SK-N-SH treated with all-trans-retinoic acid at 6 μM for 48 hours (cell line): ENCODE results near the gene HAUS8.

ENCODE experiments used
- ARNTL ChIP-seq: fragments of 450-650 bp; formaldehyde crosslinking; IDR thresholded peaks from 2 replicates; pipeline ENCODE4 v1.5.0; 2020; ENCODE audit warnings: low read depth, mild to moderate bottlenecking, moderate library complexity, borderline replicate concordance
- CSDC2 ChIP-seq: fragments of 250-450 bp; sonication (Bioruptor Pico); IDR thresholded peaks from 2 replicates; pipeline ENCODE4 v1.5.0; 2020; ENCODE audit warnings: mild to moderate bottlenecking, moderate library complexity
- ISL1 ChIP-seq: fragments of 250-450 bp; sonication (Bioruptor Pico); IDR thresholded peaks from 2 replicates; pipeline ENCODE4 v2.1.2; 2022; ENCODE audit warnings: mild to moderate bottlenecking, moderate library complexity
- OSR1 ChIP-seq: fragments of 250-450 bp; sonication (Bioruptor Pico); IDR thresholded peaks from 2 replicates; pipeline ENCODE4 v1.8.0; 2022; ENCODE audit warnings: moderate library complexity, mild to moderate bottlenecking, inconsistent platforms
- RARB ChIP-seq: fragments of 250-450 bp; sonication (Bioruptor Pico); IDR thresholded peaks from 2 replicates; pipeline ENCODE4 v1.8.0; 2021; ENCODE audit warnings: mild to moderate bottlenecking, moderate library complexity
- TOX ChIP-seq: fragments of 250-450 bp; sonication (Bioruptor Pico); IDR thresholded peaks from 2 replicates; pipeline ENCODE4 v1.8.0; 2021; ENCODE audit warnings: mild to moderate bottlenecking, moderate library complexity, borderline replicate concordance
- ZC3H10 ChIP-seq: fragments of 250-450 bp; sonication (Bioruptor Pico); IDR thresholded peaks from 2 replicates; pipeline ENCODE4 v1.5.1; 2021; ENCODE audit warnings: mild to moderate bottlenecking, moderate library complexity
- ZFP30 ChIP-seq: fragments of 450-650 bp; formaldehyde crosslinking; IDR thresholded peaks from 2 replicates; pipeline ENCODE4 v1.5.0; 2022; ENCODE audit warnings: mild to moderate bottlenecking, moderate library complexity
- ZNF70 ChIP-seq: fragments of 450-650 bp; formaldehyde crosslinking; IDR thresholded peaks from 2 replicates; pipeline ENCODE4 v1.5.0; 2020; ENCODE audit warnings: mild to moderate bottlenecking, moderate library complexity
- TF ChIP-seq, protein P1 (sequence below): fragments of 250-450 bp; sonication (Bioruptor Pico); IDR thresholded peaks from 2 replicates; pipeline ENCODE4 v1.5.1; 2020; ENCODE audit warnings: low read depth, mild to moderate bottlenecking, moderate library complexity
- TF ChIP-seq, protein P2 (sequence below): fragments of 250-450 bp; sonication (Bioruptor Pico); IDR thresholded peaks from 2 replicates; pipeline ENCODE4 v1.8.0; 2020; ENCODE audit warnings: mild to moderate bottlenecking, moderate library complexity, borderline replicate concordance
- TF ChIP-seq, protein P3 (sequence below): fragments of 250-450 bp; sonication (Bioruptor Pico); IDR thresholded peaks from 2 replicates; pipeline ENCODE4 v1.8.0; 2021; ENCODE audit warnings: low read depth, mild to moderate bottlenecking, moderate library complexity, borderline replicate concordance

DNA sequence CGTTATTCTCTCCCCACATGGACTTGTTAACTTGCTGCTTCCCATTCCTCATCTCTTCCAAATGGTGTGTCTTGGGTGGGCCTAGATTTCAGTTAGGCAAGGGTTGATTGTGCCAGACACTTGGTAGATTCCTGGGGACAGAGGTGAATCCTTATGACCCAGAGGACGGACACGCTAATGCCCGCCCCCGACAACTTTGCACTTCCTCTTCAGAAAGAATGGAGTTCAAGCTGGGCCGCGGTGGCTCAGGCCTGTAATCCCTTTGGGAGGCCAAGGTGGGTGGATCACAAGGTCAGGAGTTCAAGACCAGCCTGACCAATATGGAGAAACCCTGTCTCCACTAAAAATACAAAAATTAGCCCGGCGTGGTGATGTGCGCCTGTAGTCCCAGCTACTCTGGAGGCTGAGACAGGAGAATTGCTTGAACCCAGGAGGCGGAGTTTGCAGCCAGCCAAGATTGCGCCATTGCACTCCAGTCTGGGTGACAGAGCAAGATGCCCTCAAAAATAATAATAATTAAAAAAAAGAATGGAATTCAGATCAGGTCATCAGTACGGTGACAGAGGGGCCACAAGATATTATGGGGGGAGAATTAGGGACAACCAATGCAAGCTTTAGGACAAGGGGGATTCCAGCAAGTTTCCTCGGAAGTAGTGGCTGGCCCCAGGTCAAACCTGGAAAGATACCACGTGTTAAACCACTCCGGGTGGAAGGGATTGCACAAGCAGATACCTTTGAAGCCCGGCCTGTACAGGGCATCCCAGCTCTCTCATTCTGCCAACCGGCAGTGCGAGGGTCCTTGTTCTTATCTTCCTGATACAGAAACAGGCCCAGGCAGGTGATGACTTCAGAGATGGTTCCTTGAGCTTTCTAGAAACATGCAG, 3.0 kb upstream of the HAUS8 start:
- no peak for TF ChIP-seq RARB (CRISPR knock-in tag)
- TF ChIP-seq TOX, result no peak
- TF ChIP-seq, protein P1, sequence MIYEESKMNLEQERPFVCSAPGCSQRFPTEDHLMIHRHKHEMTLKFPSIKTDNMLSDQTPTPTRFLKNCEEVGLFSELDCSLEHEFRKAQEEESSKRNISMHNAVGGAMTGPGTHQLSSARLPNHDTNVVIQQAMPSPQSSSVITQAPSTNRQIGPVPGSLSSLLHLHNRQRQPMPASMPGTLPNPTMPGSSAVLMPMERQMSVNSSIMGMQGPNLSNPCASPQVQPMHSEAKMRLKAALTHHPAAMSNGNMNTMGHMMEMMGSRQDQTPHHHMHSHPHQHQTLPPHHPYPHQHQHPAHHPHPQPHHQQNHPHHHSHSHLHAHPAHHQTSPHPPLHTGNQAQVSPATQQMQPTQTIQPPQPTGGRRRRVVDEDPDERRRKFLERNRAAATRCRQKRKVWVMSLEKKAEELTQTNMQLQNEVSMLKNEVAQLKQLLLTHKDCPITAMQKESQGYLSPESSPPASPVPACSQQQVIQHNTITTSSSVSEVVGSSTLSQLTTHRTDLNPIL (CRISPR knock-in tag), result no peak
- TF ChIP-seq ZFP30 (CRISPR knock-in tag), result no peak
- TF ChIP-seq ISL1, result no peak
- TF ChIP-seq ZNF70 (CRISPR knock-in tag), result no peak
- no peak for TF ChIP-seq ZC3H10
- no peak for TF ChIP-seq ARNTL (CRISPR knock-in tag)
- TF ChIP-seq, protein P2, sequence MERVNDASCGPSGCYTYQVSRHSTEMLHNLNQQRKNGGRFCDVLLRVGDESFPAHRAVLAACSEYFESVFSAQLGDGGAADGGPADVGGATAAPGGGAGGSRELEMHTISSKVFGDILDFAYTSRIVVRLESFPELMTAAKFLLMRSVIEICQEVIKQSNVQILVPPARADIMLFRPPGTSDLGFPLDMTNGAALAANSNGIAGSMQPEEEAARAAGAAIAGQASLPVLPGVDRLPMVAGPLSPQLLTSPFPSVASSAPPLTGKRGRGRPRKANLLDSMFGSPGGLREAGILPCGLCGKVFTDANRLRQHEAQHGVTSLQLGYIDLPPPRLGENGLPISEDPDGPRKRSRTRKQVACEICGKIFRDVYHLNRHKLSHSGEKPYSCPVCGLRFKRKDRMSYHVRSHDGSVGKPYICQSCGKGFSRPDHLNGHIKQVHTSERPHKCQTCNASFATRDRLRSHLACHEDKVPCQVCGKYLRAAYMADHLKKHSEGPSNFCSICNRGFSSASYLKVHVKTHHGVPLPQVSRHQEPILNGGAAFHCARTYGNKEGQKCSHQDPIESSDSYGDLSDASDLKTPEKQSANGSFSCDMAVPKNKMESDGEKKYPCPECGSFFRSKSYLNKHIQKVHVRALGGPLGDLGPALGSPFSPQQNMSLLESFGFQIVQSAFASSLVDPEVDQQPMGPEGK, result no peak
- TF ChIP-seq, protein P3, sequence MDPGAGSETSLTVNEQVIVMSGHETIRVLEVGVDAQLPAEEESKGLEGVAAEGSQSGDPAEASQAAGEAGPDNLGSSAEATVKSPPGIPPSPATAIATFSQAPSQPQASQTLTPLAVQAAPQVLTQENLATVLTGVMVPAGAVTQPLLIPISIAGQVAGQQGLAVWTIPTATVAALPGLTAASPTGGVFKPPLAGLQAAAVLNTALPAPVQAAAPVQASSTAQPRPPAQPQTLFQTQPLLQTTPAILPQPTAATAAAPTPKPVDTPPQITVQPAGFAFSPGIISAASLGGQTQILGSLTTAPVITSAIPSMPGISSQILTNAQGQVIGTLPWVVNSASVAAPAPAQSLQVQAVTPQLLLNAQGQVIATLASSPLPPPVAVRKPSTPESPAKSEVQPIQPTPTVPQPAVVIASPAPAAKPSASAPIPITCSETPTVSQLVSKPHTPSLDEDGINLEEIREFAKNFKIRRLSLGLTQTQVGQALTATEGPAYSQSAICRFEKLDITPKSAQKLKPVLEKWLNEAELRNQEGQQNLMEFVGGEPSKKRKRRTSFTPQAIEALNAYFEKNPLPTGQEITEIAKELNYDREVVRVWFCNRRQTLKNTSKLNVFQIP, result no peak
- TF ChIP-seq CSDC2, result no peak
- TF ChIP-seq OSR1 (CRISPR knock-in tag), result no peak
